ENCODE measurements around the gene DIS3L2.
"Not testable (repeated sequence)": the region's sequence is repeated elsewhere in the genome, so short reads cannot be mapped to it uniquely, and the experiment has no call there.

Gene DIS3L2

GRCh38 chr2:232378735-232379151, 417.2 kb downstream of the DIS3L2 start, which contains the start of gene ALPP:
TSS of gene ALPP (plus strand) at chr2:232378751. CDS start at chr2:232378803, 52 bp downstream.
- not testable (repeated sequence) for DNase-seq

- DNase-seq: not testable (repeated sequence)
Observed at GRCh38 chr2:232379610-232380590, 418.4 kb downstream of the DIS3L2 start.

GRCh38 chr2:232381204-232382031, 419.9 kb downstream of the DIS3L2 start:
- peak in 1 of 3 donors; percentile 21 for DNase-seq

GRCh38 chr2:232382331-232383225, 421.1 kb downstream of the DIS3L2 start:
- DNase-seq: no peak

- DNase-seq: no peak
Observed at GRCh38 chr2:232384466-232384865, 423.0 kb downstream of the DIS3L2 start.

DNA sequence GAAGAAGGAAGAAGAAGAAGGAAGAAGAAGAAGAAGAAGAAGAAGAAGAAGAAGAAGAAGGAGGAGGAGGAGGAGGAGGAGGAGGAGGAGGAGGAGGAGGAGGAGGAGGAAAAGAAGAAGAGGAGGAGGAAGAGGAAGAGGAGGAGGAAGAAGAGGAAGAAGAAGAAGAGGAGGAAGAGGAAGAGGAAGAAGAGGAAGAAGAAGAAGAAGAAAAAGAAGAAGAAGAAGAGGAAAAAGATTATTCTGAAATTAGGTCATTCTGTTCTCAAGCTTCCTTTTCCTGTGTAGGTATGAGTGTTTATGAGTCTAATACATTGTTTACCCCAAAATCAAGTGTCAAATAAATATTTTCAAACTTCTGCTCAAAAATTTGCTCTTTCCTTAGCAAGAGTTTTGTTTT, 423.5 kb downstream of the DIS3L2 start:
- DNase-seq: not testable (repeated sequence)

GRCh38 chr2:232385660-232386489, 424.4 kb downstream of the DIS3L2 start:
- DNase-seq: no peak

DNA sequence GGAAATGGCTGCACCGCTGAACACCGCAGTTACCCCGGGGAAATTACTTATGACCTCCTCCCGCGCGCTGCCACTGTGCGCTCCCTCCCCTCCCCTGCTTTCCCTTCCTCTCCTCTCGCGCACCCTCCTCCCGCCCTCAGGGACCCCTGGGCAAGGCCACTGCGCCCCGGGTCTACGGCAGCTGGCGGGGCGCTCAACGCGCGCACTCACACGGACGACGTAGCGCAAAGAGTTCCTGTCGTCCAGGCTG, 424.9 kb downstream of the DIS3L2 start:
- no peak for DNase-seq

Data from suppressor macrophage treated with lipopolysaccharide for 1 hour (primary cell).